SK-N-SH treated with all-trans-retinoic acid at 6 μM for 48 hours (cell line): ENCODE measurements around the gene EMC8.

ENCODE experiments used
- CSDC2 ChIP-seq: fragments of 250-450 bp; sonication (Bioruptor Pico); IDR thresholded peaks from 2 replicates; pipeline ENCODE4 v1.5.0; 2020; ENCODE audit warnings: mild to moderate bottlenecking, moderate library complexity
- GLIS3 ChIP-seq: fragments of 250-450 bp; sonication (Bioruptor Pico); IDR thresholded peaks from 2 replicates; pipeline ENCODE4 v1.5.0; 2020; ENCODE audit warnings: mild to moderate bottlenecking, moderate library complexity
- ZFP3 ChIP-seq: fragments of 250-450 bp; sonication (Bioruptor Pico); IDR thresholded peaks from 2 replicates; pipeline ENCODE4 v1.5.0; 2020; ENCODE audit warnings: mild to moderate bottlenecking, moderate library complexity
- ZFP30 ChIP-seq: fragments of 450-650 bp; formaldehyde crosslinking; IDR thresholded peaks from 2 replicates; pipeline ENCODE4 v1.5.0; 2022; ENCODE audit warnings: mild to moderate bottlenecking, moderate library complexity
- ZNF70 ChIP-seq: fragments of 450-650 bp; formaldehyde crosslinking; IDR thresholded peaks from 2 replicates; pipeline ENCODE4 v1.5.0; 2020; ENCODE audit warnings: mild to moderate bottlenecking, moderate library complexity
- TF ChIP-seq, protein P1 (sequence below): fragments of 250-450 bp; sonication (Bioruptor Pico); IDR thresholded peaks from 2 replicates; pipeline ENCODE4 v1.8.0; 2020; ENCODE audit warnings: mild to moderate bottlenecking, moderate library complexity, borderline replicate concordance

DNA sequence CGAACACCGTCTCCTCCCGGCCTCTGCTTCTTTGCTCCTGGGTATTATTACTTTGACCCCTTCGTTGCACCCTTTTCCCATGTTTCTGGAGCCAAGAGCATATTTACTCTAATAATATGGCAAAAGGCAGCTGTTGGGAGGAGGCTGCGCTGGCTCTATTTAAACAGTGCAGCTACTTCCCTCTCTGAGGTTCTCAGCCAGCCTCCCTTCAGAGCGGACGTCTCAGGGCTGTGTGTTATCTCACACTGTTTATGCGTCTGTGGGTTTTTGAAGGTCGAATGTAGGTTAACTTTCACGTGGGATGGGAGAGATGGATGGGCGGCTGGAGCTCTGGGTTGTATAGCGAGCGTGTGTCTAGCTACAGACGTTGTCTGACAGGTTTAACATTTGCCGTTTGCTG lies 45.4 kb upstream of the EMC8 start:
- no peak for TF ChIP-seq ZFP30
- TF ChIP-seq CSDC2 (CRISPR knock-in tag) = no peak
- TF ChIP-seq ZNF70 (CRISPR knock-in tag) = no peak
- TF ChIP-seq, protein P1, sequence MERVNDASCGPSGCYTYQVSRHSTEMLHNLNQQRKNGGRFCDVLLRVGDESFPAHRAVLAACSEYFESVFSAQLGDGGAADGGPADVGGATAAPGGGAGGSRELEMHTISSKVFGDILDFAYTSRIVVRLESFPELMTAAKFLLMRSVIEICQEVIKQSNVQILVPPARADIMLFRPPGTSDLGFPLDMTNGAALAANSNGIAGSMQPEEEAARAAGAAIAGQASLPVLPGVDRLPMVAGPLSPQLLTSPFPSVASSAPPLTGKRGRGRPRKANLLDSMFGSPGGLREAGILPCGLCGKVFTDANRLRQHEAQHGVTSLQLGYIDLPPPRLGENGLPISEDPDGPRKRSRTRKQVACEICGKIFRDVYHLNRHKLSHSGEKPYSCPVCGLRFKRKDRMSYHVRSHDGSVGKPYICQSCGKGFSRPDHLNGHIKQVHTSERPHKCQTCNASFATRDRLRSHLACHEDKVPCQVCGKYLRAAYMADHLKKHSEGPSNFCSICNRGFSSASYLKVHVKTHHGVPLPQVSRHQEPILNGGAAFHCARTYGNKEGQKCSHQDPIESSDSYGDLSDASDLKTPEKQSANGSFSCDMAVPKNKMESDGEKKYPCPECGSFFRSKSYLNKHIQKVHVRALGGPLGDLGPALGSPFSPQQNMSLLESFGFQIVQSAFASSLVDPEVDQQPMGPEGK (CRISPR knock-in tag) = no peak
- TF ChIP-seq GLIS3 (CRISPR knock-in tag) = no peak
- TF ChIP-seq ZFP3 (CRISPR knock-in tag) = no peak
